ENCODE measurements around the gene MPC2.
"Not testable (repeated sequence)": the region's sequence is repeated elsewhere in the genome, so short reads cannot be mapped to it uniquely, and the experiment has no call there.

The MPC2 gene

DNA sequence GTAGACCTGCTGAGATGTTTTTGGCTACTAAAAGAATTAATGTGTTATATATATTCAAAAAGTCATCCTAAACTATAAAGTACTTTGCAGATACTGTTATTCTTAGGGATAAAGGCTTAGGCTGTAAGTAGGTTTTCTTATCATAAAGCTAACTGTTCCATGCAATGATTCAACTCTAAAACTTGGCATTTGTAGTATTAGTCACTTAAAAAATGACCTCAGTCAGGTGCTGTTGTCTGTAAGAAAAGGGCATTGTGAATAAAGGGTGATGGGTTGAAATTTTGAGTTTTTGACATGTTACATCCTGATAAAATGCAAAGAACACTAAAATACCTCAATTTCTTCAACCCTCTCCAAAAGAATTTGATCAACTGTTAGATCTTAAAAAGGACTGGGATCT, 55.8 kb downstream of the MPC2 start:
- DNase-seq (ENCODE audit: low read depth), result no peak
- no peak for TF ChIP-seq CTCF (IDR thresholded peaks at IDR 0.05; ENCODE audit: insufficient read depth, low read depth, low read length, missing control alignments)
- no peak overlapping the region for H3K4me3 ChIP-seq (ENCODE audit: low read depth, low read length)

GRCh38 chr1:167880580-167881021, 56.3 kb downstream of the MPC2 start:
- DNase-seq (ENCODE audit: low read depth), result no peak
- TF ChIP-seq CTCF (IDR thresholded peaks at IDR 0.05; ENCODE audit: insufficient read depth, low read depth, low read length, missing control alignments), result no peak
- no peak overlapping the region for H3K4me3 ChIP-seq (ENCODE audit: low read depth, low read length)

DNA sequence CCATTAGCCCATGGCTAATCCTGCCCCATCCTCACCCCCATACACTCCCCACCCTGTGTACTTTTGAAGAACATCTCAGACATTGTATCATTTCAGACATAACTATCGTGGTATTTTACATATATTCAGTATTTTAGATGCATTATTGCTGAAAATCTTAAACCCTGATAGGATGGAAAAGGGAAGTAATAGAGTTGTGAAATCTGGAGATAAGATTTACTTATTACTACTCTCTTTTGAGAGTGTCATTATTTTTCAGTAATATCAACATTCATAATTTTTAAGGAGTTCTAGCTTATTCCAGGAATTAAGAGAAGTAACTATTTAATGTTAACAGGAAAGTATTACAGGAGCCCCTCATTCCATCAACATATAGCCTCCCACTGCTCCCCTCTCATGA, 57.4 kb downstream of the MPC2 start:
- no peak for TF ChIP-seq CTCF (IDR thresholded peaks at IDR 0.05; ENCODE audit: insufficient read depth, low read depth, low read length, missing control alignments)
- H3K4me3 ChIP-seq (ENCODE audit: low read depth, low read length), result no peak overlapping the region
- DNase-seq (ENCODE audit: low read depth), result no peak

- H3K4me3 ChIP-seq (ENCODE audit: low read depth, low read length), result no peak overlapping the region
- DNase-seq (ENCODE audit: low read depth), result peak; percentile 2
- TF ChIP-seq CTCF (IDR thresholded peaks at IDR 0.05; ENCODE audit: insufficient read depth, low read depth, low read length, missing control alignments), result no peak
Observed at GRCh38 chr1:167878372-167879160, 58.3 kb downstream of the MPC2 start.

DNA sequence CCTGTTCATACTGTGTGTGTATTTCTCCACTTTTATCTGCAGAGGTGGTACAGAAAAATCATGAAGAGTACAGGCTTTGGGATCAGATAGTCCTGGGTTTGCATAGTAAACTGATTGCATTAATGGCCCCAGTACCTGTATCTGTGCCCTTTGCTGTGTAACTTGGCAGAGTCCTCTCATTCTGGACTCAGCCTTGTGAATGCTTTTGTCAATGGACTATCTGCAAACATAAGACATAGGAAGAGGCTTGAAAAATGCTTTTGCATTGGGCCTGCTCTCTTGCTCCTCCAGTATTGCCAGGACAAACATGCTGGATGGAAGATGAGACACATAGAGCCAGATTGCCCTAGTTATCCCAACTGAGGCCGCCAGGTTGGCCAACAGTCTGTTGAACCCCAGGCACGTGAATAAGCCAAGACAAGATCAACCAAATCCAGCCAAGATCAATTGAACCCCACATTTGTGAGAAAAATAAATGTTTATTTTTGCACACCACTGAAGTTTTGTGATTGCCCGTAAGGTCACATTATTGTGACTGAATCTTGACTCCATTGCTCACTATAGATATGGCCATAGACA, 60.2 kb downstream of the MPC2 start:
- H3K4me3 ChIP-seq (ENCODE audit: low read depth, low read length), result no peak overlapping the region
- TF ChIP-seq CTCF (IDR thresholded peaks at IDR 0.05; ENCODE audit: insufficient read depth, low read depth, low read length, missing control alignments), result no peak
- no peak for DNase-seq (ENCODE audit: low read depth)

- H3K4me3 ChIP-seq (ENCODE audit: low read depth, low read length), result no peak overlapping the region
- no peak for DNase-seq (ENCODE audit: low read depth)
- TF ChIP-seq CTCF (IDR thresholded peaks at IDR 0.05; ENCODE audit: insufficient read depth, low read depth, low read length, missing control alignments), result no peak
Observed at GRCh38 chr1:167871331-167871730, 65.5 kb downstream of the MPC2 start.

- not testable (repeated sequence) for DNase-seq (ENCODE audit: low read depth); H3K4me3 ChIP-seq (ENCODE audit: low read depth, low read length)
Observed at GRCh38 chr1:167869157-167870001, 67.5 kb downstream of the MPC2 start.

GRCh38 chr1:167866739-167867414, 70.0 kb downstream of the MPC2 start:
- not testable (repeated sequence) for H3K4me3 ChIP-seq (ENCODE audit: low read depth, low read length); DNase-seq (ENCODE audit: low read depth)

Data from GM12865 (cell line).